NCI-H82 treated with DMSO at 0.1 percent for 48 hours (cell line): ENCODE results near the gene MLST8.
"Not testable (repeated sequence)": the region's sequence is repeated elsewhere in the genome, so short reads cannot be mapped to it uniquely, and the experiment has no call there.

Source experiments
- DNase-seq: peaks from one replicate; lab custom pipeline; 2025; ENCODE audit not compliant: unreplicated experiment; lab: John Stamatoyannopoulos, UW

MLST8 gene

GRCh38 chr16:2231016-2231931 lies 26.0 kb downstream of the MLST8 start:
- DNase-seq = no peak

DNA sequence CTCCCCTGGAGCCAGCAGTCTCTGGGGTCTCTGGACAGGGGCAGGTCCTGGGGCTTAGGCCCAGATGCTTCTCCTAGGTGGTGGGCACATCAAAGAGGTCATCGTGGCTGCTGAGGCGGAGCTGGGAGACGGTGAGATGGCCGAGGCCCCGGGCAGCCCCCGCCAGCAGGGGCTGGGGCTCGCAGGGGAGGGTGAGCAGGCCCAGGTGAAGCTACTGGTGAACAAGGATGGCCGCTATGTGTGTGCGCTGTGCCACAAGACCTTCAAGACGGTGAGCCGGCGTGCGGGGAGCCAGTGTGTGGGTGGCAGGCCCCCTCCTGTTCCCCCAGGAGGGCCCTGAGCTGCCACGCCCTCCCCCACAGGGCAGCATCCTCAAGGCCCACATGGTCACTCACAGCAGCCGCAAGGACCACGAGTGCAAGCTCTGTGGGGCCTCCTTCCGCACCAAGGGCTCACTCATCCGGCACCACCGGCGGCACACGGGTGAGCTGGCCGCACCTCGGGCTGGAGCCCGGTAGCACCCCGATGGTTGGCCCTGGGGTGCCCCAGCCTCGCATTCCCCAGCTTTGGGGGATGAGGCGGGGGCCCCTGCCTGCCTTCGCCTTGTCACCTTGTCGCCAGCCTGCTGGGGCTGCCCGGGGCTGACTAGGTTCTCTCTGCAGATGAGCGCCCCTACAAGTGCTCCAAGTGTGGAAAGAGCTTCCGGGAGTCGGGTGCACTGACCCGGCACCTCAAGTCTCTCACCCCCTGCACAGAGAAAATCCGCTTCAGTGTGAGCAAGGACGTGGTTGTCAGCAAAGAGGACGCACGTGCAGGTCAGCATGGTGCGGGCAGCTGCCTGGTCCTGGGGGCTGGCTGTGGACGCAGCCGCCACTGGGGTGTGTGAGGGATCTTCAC lies 27.1 kb downstream of the MLST8 start:
- no peak for DNase-seq

- DNase-seq = no peak
Measured at GRCh38 chr16:2233046-2233775, 28.0 kb downstream of the MLST8 start.

DNA sequence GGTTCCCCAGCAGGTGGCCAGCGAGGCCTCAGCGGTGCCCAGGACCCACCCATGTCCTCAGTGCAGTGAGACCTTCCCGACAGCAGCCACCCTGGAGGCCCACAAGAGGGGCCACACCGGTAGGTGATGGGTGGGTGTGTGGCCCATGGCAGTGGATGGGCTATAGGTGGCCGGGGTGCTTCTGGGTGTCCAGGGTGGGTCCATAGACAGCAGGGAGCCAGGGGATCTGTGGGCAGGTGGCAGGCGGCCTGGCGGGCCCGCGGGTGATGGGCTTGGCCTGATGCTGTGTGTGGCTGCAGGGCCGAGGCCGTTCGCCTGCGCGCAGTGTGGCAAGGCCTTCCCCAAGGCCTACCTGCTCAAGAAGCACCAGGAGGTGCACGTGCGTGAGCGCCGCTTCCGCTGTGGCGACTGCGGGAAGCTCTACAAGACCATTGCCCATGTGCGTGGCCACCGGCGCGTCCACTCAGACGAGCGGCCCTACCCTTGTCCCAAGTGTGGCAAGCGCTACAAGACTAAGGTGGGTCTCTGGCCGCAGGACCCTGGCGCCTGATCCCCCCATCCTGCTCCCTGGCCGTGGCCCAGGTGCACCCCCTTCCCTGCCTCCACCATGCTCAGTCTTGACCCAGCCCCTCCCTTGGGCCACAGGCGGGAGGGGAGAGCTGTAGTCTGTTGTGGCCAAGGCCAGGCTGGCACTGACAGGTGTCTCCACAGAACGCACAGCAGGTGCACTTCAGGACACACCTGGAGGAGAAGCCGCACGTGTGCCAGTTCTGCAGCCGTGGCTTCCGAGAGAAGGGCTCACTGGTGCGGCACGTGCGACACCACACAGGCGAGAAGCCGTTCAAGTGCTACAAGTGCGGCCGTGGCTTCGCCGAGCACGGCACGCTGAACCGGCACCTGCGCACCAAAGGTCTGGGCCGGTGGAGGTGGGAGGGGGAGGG lies 28.9 kb downstream of the MLST8 start:
- no peak for DNase-seq

DNA sequence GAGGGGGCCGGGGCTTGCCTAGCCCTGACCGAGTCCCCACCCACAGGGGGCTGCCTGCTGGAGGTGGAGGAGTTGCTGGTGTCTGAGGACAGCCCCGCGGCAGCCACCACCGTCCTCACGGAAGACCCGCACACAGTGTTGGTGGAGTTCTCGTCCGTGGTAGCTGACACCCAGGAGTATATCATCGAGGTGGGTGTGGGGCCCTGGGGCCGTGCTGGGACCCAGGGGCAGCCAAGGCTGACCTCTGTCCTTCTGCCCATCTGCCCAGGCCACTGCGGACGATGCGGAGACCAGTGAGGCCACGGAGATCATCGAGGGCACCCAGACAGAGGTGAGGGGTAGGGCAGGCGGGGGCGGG lies 29.5 kb downstream of the MLST8 start:
- no peak for DNase-seq

- DNase-seq = no peak
Measured at GRCh38 chr16:2235234-2235651, 30.0 kb downstream of the MLST8 start.

- no peak for DNase-seq
Measured at GRCh38 chr16:2235695-2236336, 30.6 kb downstream of the MLST8 start.

- DNase-seq = no peak
Measured at GRCh38 chr16:2236337-2237101, 31.3 kb downstream of the MLST8 start, which contains the start of gene DNASE1L2. Gene DNASE1L2, plus strand, starts transcription at chr16:2236444. Its CDS starts 373 bp downstream, at chr16:2236817.

DNA sequence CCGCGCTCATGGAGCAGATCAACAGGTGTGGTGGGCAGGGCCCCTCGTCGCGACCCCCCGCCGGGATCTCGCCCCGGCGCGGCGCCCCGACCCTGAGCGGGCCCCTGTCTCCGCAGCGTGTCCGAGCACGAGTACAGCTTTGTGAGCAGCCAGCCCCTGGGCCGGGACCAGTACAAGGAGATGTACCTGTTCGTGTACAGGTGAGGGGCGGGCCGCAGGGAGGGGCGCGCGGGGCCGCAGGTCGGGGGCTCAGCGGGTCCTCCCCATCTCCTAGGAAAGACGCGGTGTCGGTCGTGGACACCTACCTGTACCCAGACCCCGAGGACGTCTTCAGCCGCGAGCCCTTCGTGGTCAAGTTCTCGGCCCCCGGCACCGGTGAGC lies 31.8 kb downstream of the MLST8 start:
- DNase-seq = no peak

DNA sequence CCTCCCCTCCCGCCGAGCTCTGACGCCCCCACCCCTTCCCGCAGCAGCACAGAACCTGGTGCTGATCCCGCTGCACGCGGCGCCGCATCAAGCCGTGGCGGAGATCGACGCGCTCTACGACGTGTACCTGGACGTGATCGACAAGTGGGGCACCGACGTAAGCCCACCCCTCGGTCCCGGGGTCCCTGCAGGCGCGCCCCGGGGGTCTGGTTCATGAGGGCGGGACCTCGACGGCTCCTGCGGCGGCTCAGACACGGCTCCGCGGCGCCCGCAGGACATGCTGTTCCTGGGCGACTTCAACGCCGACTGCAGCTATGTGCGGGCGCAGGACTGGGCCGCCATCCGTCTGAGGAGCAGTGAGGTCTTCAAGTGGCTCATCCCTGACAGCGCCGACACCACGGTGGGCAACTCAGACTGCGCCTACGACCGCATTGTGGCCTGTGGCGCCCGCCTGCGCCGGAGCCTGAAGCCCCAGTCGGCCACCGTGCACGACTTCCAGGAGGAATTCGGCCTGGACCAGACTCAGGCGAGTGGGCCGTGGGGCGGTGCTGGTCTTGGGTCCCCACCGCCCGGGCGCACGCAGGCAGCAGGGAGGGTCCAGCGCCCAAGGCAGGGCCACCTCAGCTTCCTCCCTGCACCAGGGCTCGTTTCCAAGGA lies 32.4 kb downstream of the MLST8 start:
- no peak for DNase-seq

DNA sequence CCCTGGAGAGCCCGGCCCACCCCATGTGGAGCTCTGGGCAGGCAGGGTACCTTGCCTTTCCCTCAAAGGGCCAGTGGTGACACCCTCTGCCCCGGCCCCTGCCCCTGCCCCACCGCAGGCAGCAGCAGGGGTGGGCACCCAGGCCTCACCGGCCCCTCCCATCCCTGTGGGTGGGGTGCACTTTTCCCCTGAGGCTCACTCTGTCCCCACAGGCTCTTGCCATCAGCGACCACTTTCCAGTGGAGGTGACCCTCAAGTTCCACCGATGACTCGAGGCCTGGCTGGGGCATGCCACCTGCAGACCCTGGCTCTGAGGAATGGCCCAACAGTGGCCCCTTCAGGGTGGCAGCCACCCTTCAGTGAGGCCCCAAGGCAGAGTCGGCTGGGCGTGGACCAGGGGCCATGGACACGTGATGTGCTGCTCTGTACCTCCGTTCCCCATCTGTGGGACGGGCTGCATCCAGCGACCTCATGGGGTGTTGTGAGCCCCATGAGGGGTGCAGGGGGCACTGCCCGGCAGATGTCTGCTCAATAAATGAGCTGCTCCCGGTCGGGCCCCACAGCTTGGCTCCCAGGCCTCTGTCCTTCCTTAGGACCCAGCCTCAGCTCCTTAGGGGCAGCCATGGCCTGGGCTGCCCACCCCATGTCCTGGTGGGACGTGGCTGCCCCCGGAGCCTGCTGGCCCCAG lies 33.0 kb downstream of the MLST8 start:
- no peak for DNase-seq

DNA sequence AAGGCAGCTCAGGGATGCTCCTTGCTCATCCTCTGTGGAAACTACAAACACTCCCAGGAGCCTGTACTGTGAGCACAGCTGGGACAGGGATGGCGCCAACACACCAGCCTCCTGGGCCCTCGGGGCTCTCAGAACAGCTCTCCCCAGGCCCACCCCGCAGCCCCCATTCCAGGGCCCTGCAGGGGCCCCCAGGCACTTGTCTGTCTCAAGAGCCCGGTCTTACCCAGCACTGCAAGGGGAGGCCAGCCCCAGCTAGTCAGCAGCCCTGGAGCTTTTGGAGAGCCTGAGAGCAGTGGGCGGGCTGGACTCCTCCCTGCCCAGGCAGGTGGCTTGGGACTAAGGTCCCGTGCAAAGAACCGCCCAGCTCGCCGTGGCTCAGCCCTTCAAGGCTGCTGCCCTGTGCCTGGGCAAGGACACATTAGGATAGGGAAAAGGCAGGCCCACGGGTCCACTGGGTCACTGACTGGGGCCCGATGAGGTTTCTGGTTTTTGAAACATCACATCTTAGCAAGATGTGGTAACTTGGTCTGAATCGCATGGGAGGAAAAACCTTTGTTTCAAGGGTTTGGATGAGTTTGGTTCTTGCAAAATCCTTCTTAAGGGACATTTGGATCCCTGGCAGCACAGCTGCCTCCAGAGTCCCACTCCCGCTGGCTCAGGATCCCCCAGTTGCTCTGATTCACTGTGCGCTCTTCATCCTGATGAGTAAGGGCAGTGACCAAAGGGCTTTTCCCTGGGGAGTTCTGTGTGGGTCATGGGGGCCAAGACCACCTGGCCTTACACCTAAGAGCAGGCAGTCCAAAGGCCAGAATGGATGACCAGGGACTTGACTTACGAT lies 33.8 kb downstream of the MLST8 start:
- DNase-seq = no peak

DNA sequence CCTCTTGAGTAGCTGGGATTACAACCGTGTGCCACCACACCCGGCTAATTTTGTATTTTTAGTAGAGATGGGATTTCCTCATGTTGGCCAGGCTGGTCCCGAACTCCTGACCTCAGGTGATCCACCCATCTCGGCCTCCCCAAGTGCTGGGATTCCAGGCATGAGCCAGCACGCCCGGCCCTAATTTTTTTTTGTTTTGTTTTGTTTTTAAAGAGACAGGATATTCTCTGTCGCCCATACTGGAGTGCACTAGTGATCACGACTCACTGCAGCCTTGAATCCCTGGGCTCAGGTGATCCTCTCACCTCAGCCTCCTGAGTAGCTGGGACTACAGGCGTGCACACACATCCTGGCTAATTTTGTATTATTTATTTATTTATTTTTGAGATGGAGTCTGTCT lies 35.1 kb downstream of the MLST8 start:
- DNase-seq = not testable (repeated sequence)

DNA sequence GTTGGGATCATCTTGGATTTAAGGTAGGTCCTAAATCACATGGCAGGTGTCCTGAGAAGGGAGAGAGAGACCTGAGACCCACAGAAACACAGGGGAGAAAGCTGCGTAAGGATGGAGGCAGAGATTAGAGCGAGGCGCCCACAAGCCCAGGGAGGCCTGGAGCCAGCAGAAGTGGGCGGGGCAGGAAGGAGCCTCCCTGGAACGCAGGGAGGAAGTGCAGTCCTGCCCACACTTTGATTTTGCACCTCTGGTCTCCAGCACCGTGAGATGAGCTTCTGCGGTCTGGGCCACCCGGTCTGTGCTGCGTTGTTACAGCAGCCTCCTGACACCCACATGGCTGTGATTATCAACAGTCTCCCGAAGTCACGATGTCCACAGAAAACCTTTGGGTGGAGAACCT lies 37.3 kb downstream of the MLST8 start:
- DNase-seq = no peak

- DNase-seq = no peak
Measured at GRCh38 chr16:2243031-2243528, 37.8 kb downstream of the MLST8 start.

- DNase-seq = no peak
Measured at GRCh38 chr16:2243781-2244180, 38.5 kb downstream of the MLST8 start.

DNA sequence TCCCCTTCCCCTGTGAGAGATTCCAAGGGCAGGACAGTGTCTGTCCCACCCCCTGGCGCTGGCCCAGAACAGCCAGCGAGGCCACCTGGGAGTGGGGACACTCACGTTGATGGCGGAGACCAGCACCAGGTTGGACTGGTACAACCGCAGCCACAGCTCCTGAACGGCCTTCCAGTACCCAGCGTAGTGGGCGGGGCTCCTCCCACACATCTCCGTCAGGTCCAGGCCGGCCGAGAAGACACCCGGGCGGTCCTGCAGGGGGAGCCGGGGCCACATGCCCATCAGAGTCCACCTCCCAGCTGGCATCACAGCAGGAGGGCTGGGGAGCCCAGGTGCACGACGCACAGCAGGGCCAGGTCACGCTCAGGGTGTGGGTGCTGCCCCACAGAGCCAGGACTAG lies 39.0 kb downstream of the MLST8 start:
- DNase-seq = no peak
